ENCODE results near the gene EPS15.

DNA sequence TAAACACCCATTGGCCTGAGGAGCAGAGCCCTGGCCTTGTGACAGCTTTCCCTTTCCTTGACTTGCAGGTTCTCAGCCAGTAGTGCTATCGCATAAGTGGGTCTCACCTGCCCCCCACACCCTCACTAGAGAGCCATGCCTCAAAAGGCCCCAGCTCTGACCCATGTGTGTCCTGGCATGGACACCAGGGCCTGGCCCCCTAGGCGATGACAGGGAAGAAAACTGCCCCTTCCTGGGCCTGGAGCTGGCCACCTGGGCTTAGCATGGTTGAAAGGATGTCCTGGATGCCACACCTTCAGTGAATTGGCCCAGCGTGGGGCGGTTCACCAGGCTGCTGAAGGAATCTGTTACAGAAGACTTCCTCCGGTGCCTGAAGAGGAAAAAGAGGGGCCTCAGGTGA lies 207.2 kb downstream of the EPS15 start:
- TF ChIP-seq, protein P1, sequence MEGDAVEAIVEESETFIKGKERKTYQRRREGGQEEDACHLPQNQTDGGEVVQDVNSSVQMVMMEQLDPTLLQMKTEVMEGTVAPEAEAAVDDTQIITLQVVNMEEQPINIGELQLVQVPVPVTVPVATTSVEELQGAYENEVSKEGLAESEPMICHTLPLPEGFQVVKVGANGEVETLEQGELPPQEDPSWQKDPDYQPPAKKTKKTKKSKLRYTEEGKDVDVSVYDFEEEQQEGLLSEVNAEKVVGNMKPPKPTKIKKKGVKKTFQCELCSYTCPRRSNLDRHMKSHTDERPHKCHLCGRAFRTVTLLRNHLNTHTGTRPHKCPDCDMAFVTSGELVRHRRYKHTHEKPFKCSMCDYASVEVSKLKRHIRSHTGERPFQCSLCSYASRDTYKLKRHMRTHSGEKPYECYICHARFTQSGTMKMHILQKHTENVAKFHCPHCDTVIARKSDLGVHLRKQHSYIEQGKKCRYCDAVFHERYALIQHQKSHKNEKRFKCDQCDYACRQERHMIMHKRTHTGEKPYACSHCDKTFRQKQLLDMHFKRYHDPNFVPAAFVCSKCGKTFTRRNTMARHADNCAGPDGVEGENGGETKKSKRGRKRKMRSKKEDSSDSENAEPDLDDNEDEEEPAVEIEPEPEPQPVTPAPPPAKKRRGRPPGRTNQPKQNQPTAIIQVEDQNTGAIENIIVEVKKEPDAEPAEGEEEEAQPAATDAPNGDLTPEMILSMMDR (IDR thresholded peaks at IDR 0.05): no peak
- no peak for TF ChIP-seq POLR2A (IDR thresholded peaks at IDR 0.05)

Data from lower leg skin (tissue), 3 donors.